Embryonic facial prominence (tissue), 1 donor: Measurements from ENCODE around the gene LRP1B.

Experiments
- DNase-seq: peaks from one replicate; pipeline ENCODE4 v3.0.0-alpha.2; 2016; ENCODE audit errors: extremely low spot score

LRP1B gene

GRCh38 chr2:141957321-141957720 is 173.5 kb downstream of the LRP1B start:
- no peak for DNase-seq

- no peak for DNase-seq
These were observed 183.3 kb downstream of the LRP1B start for GRCh38 chr2:141947396-141948114.

GRCh38 chr2:141946016-141946415 is 184.8 kb downstream of the LRP1B start:
- no peak for DNase-seq

GRCh38 chr2:141943918-141944317 is 186.9 kb downstream of the LRP1B start:
- DNase-seq = no peak

- DNase-seq = no peak
These were observed 188.6 kb downstream of the LRP1B start for GRCh38 chr2:141942006-141942789.

GRCh38 chr2:141941210-141941714 is 189.6 kb downstream of the LRP1B start:
- DNase-seq = no peak

GRCh38 chr2:141940709-141941108 is 190.1 kb downstream of the LRP1B start:
- no peak for DNase-seq

GRCh38 chr2:141933226-141933625 is 197.6 kb downstream of the LRP1B start:
- no peak for DNase-seq

GRCh38 chr2:141932261-141932660 is 198.6 kb downstream of the LRP1B start:
- no peak for DNase-seq

- no peak for DNase-seq
These were observed 199.0 kb downstream of the LRP1B start for GRCh38 chr2:141931797-141932196.

GRCh38 chr2:141930803-141931202 is 200.0 kb downstream of the LRP1B start:
- no peak for DNase-seq

- no peak for DNase-seq
These were observed 201.2 kb downstream of the LRP1B start for GRCh38 chr2:141929331-141930252.

- DNase-seq = no peak
These were observed 202.3 kb downstream of the LRP1B start for GRCh38 chr2:141928476-141928875.

GRCh38 chr2:141927536-141927935 is 203.3 kb downstream of the LRP1B start:
- no peak for DNase-seq

- DNase-seq = no peak
These were observed 205.3 kb downstream of the LRP1B start for GRCh38 chr2:141925511-141925910.

GRCh38 chr2:141923657-141924056 is 207.2 kb downstream of the LRP1B start:
- DNase-seq = no peak

- no peak for DNase-seq
These were observed 219.2 kb downstream of the LRP1B start for GRCh38 chr2:141911485-141912066.

- no peak for DNase-seq
These were observed 224.1 kb downstream of the LRP1B start for GRCh38 chr2:141906678-141907077.

- no peak for DNase-seq
These were observed 230.0 kb downstream of the LRP1B start for GRCh38 chr2:141900826-141901225.

GRCh38 chr2:141899740-141900139 is 231.1 kb downstream of the LRP1B start:
- no peak for DNase-seq

- DNase-seq = no peak
These were observed 241.0 kb downstream of the LRP1B start for GRCh38 chr2:141889788-141890187.
